Mammary epithelial cell (primary cell): ENCODE measurements around the gene SRP9.

ENCODE experiments used
- EZH2 ChIP-seq: IDR thresholded peaks from 2 replicates; pipeline ENCODE4 v1.6.1; 2012; ENCODE audit warnings: low read length, inconsistent platforms, borderline replicate concordance
- TF ChIP-seq, protein P1 (sequence below), 2 donors: IDR thresholded peaks in 1 of 2; conservative IDR thresholded peaks in 1 of 2; 2 replicates each; pipeline ENCODE4 v1.5.1; 2011 to 2012; ENCODE audit warnings: inconsistent platforms in 2 of 2, low read length in 2 of 2, mild to moderate bottlenecking in 2 of 2, control low read depth in 1 of 2, low read depth in 1 of 2; ENCODE audit not compliant: insufficient read depth in 1 of 2; ENCODE audit errors: extremely low read depth in 1 of 2

- TF ChIP-seq, protein P1, sequence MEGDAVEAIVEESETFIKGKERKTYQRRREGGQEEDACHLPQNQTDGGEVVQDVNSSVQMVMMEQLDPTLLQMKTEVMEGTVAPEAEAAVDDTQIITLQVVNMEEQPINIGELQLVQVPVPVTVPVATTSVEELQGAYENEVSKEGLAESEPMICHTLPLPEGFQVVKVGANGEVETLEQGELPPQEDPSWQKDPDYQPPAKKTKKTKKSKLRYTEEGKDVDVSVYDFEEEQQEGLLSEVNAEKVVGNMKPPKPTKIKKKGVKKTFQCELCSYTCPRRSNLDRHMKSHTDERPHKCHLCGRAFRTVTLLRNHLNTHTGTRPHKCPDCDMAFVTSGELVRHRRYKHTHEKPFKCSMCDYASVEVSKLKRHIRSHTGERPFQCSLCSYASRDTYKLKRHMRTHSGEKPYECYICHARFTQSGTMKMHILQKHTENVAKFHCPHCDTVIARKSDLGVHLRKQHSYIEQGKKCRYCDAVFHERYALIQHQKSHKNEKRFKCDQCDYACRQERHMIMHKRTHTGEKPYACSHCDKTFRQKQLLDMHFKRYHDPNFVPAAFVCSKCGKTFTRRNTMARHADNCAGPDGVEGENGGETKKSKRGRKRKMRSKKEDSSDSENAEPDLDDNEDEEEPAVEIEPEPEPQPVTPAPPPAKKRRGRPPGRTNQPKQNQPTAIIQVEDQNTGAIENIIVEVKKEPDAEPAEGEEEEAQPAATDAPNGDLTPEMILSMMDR (conservative IDR thresholded peaks at IDR 0.05 in 1 of 2, IDR thresholded peaks at IDR 0.05 in 1 of 2; ENCODE audit: extremely low read depth in 1 of 2, insufficient read depth in 1 of 2, low read depth in 1 of 2, low read length in 2 of 2) = no peak
- TF ChIP-seq EZH2 = no peak
Observed at GRCh38 chr1:225745273-225745672, 32.4 kb upstream of the SRP9 start.
